ENCODE measurements around the gene CNKSR3. TPM values are rescaled to one million over a fixed set of nuclear protein-coding genes. Genes with fewer than 3 reads are reported as not detected.

CNKSR3 gene
- total RNA-seq, 1 donor from 2014 or later = 8.1 TPM

- DNase-seq (ENCODE audit: low read depth in 2 of 2) = no peak
Observed at GRCh38 chr6:154503658-154504057, 6.8 kb downstream of the CNKSR3 start.

GRCh38 chr6:154502553-154502952 is 7.9 kb downstream of the CNKSR3 start:
- no peak for DNase-seq (ENCODE audit: low read depth in 2 of 2)

GRCh38 chr6:154501578-154501868 is 9.0 kb downstream of the CNKSR3 start:
- DNase-seq (ENCODE audit: low read depth in 2 of 2) = no peak

- DNase-seq (ENCODE audit: low read depth in 2 of 2) = peak; percentile 51 to 75
Observed at GRCh38 chr6:154500769-154501577, 9.5 kb downstream of the CNKSR3 start.

- peak; percentile 84 to 90 for DNase-seq (ENCODE audit: low read depth in 2 of 2)
Observed at GRCh38 chr6:154499855-154500589, 10.5 kb downstream of the CNKSR3 start.

GRCh38 chr6:154498340-154498934 is 12.0 kb downstream of the CNKSR3 start:
- no peak for DNase-seq (ENCODE audit: low read depth in 2 of 2)

- DNase-seq (ENCODE audit: low read depth in 2 of 2) = no peak
Observed at GRCh38 chr6:154496793-154497517, 13.5 kb downstream of the CNKSR3 start.

GRCh38 chr6:154496186-154496585 is 14.3 kb downstream of the CNKSR3 start:
- DNase-seq (ENCODE audit: low read depth in 2 of 2) = peak in 1 of 2 donors; percentile 42

GRCh38 chr6:154494592-154495311 is 15.7 kb downstream of the CNKSR3 start:
- no peak for DNase-seq (ENCODE audit: low read depth in 2 of 2)

- DNase-seq (ENCODE audit: low read depth in 2 of 2) = peak; percentile 30 to 56
Observed at GRCh38 chr6:154491567-154492470, 18.7 kb downstream of the CNKSR3 start.

GRCh38 chr6:154489822-154490221 is 20.7 kb downstream of the CNKSR3 start:
- no peak for DNase-seq (ENCODE audit: low read depth in 2 of 2)

- DNase-seq (ENCODE audit: low read depth in 2 of 2) = peak in 1 of 2 donors; percentile 73
Observed at GRCh38 chr6:154488802-154489437, 21.6 kb downstream of the CNKSR3 start.

GRCh38 chr6:154488248-154488593 is 22.3 kb downstream of the CNKSR3 start:
- no peak for DNase-seq (ENCODE audit: low read depth in 2 of 2)

GRCh38 chr6:154487367-154488247 is 22.9 kb downstream of the CNKSR3 start:
- DNase-seq (ENCODE audit: low read depth in 2 of 2) = peak in 1 of 2 donors; percentile 64

- no peak for DNase-seq (ENCODE audit: low read depth in 2 of 2)
Observed at GRCh38 chr6:154485815-154486214, 24.7 kb downstream of the CNKSR3 start.

GRCh38 chr6:154484942-154485341 is 25.5 kb downstream of the CNKSR3 start:
- DNase-seq (ENCODE audit: low read depth in 2 of 2) = no peak

GRCh38 chr6:154482858-154483257 is 27.6 kb downstream of the CNKSR3 start:
- peak; percentile 94 to 98 for DNase-seq (ENCODE audit: low read depth in 2 of 2)

- DNase-seq (ENCODE audit: low read depth in 2 of 2) = peak in 1 of 2 donors; percentile 74
Observed at GRCh38 chr6:154481521-154482013, 28.9 kb downstream of the CNKSR3 start.
